ENCODE results near the gene YBEY.

YBEY gene

GRCh38 chr21:46252840-46253239, 33.3 kb upstream of the YBEY start:
- no peak for DNase-seq (ENCODE audit: low read depth)
- no peak overlapping the region for H3K4me3 ChIP-seq (ENCODE audit: low read depth, low read length)
- no peak for TF ChIP-seq CTCF (IDR thresholded peaks at IDR 0.05; ENCODE audit: insufficient read depth, low read depth, low read length, missing control alignments)

GRCh38 chr21:46253610-46254124, 32.5 kb upstream of the YBEY start:
- DNase-seq (ENCODE audit: low read depth): peak; percentile 85
- no peak for TF ChIP-seq CTCF (IDR thresholded peaks at IDR 0.05; ENCODE audit: insufficient read depth, low read depth, low read length, missing control alignments)
- H3K4me3 ChIP-seq (ENCODE audit: low read depth, low read length): no peak overlapping the region

GRCh38 chr21:46254208-46254975, 31.8 kb upstream of the YBEY start:
- DNase-seq (ENCODE audit: low read depth): peak; percentile 65
- no peak overlapping the region for H3K4me3 ChIP-seq (ENCODE audit: low read depth, low read length)
- no peak for TF ChIP-seq CTCF (IDR thresholded peaks at IDR 0.05; ENCODE audit: insufficient read depth, low read depth, low read length, missing control alignments)

- no peak for TF ChIP-seq CTCF (IDR thresholded peaks at IDR 0.05; ENCODE audit: insufficient read depth, low read depth, low read length, missing control alignments)
- no peak for DNase-seq (ENCODE audit: low read depth)
- no peak overlapping the region for H3K4me3 ChIP-seq (ENCODE audit: low read depth, low read length)
Observed at GRCh38 chr21:46255166-46255565, 31.0 kb upstream of the YBEY start.

- H3K4me3 ChIP-seq (ENCODE audit: low read depth, low read length): no peak overlapping the region
- TF ChIP-seq CTCF (IDR thresholded peaks at IDR 0.05; ENCODE audit: insufficient read depth, low read depth, low read length, missing control alignments): no peak
- DNase-seq (ENCODE audit: low read depth): no peak
Observed at GRCh38 chr21:46255758-46256337, 30.3 kb upstream of the YBEY start.

GRCh38 chr21:46256501-46256994, 29.6 kb upstream of the YBEY start:
- no peak for TF ChIP-seq CTCF (IDR thresholded peaks at IDR 0.05; ENCODE audit: insufficient read depth, low read depth, low read length, missing control alignments)
- no peak for DNase-seq (ENCODE audit: low read depth)
- no peak overlapping the region for H3K4me3 ChIP-seq (ENCODE audit: low read depth, low read length)
